Fibroblast of lung (primary cell): ENCODE measurements around the gene CCL4L2. TPM values are rescaled to one million over a fixed set of nuclear protein-coding genes. Genes with fewer than 3 reads are reported as not detected.
"Not testable (repeated sequence)": the region's sequence is repeated elsewhere in the genome, so short reads cannot be mapped to it uniquely, and the experiment has no call there.

Source experiments
- DNase-seq, 2 donors: peaks; one replicate each; pipeline versions ENCODE4 v3.0.0 to v3.0.0-alpha.2; 2010; ENCODE audit warnings: low read depth in 2 of 2
- H2AFZ ChIP-seq: 2 replicates; pipeline ENCODE4 v1.5.1; 2012; ENCODE audit warnings: low read length, control low read depth, inconsistent platforms
- H3K27ac ChIP-seq: 2 replicates; pipeline ENCODE4 v1.5.1; 2011; ENCODE audit warnings: low read length, control low read depth; ENCODE audit not compliant: insufficient read depth
- H3K27me3 ChIP-seq: 2 replicates; pipeline ENCODE4 v1.5.1; 2011; ENCODE audit warnings: mild to moderate bottlenecking, low read length; ENCODE audit not compliant: control insufficient read depth, insufficient read depth
- H3K36me3 ChIP-seq: 2 replicates; pipeline ENCODE4 v1.5.1; 2011; ENCODE audit warnings: low read length; ENCODE audit not compliant: control insufficient read depth, insufficient read depth
- H3K4me1 ChIP-seq: 2 replicates; pipeline ENCODE4 v1.5.1; 2011; ENCODE audit warnings: low read length; ENCODE audit not compliant: control insufficient read depth, insufficient read depth; ENCODE audit errors: extremely low read depth
- H3K4me2 ChIP-seq: 2 replicates; pipeline ENCODE4 v1.5.1; 2011; ENCODE audit warnings: low read length, control low read depth; ENCODE audit not compliant: insufficient read depth; ENCODE audit errors: extremely low read depth
- H3K4me3 ChIP-seq, 4 experiments: fragments of 200-600 bp in 1 of 4; sonication (generic) in 1 of 4; replicated peaks in 1 of 4; 2 replicates each; pipeline ENCODE4 v1.5.1; 2011 to 2016; ENCODE audit warnings: low read length in 4 of 4, low read depth in 3 of 4, mild to moderate bottlenecking in 3 of 4, control low read depth in 2 of 4, inconsistent platforms in 1 of 4, mixed read lengths in 1 of 4; ENCODE audit not compliant: insufficient read depth in 1 of 4; ENCODE audit errors: control extremely low read depth in 1 of 4
- H3K79me2 ChIP-seq: 2 replicates; pipeline ENCODE4 v1.5.1; 2012; ENCODE audit warnings: mild to moderate bottlenecking, low read length, inconsistent platforms; ENCODE audit not compliant: control insufficient read depth, insufficient read depth
- H3K9ac ChIP-seq: 2 replicates; pipeline ENCODE4 v1.5.1; 2011; ENCODE audit warnings: mild to moderate bottlenecking, low read length, control low read depth; ENCODE audit not compliant: insufficient read depth
- H3K9me3 ChIP-seq: 2 replicates; pipeline ENCODE4 v1.5.1; 2012; ENCODE audit warnings: low read depth, low read length; ENCODE audit not compliant: control insufficient read depth, insufficient read depth
- H4K20me1 ChIP-seq: 2 replicates; pipeline ENCODE4 v1.5.1; 2011; ENCODE audit warnings: low read length; ENCODE audit not compliant: control insufficient read depth, insufficient read depth; ENCODE audit errors: extremely low read depth
- CTCF ChIP-seq, 2 donors: IDR thresholded peaks in 1 of 2; conservative IDR thresholded peaks in 1 of 2; 1 replicate in 1 of 2; 2 replicates in 1 of 2; pipeline ENCODE4 v1.5.1; 2011 to 2012; ENCODE audit warnings: low read length in 2 of 2, control low read depth in 1 of 2, inconsistent platforms in 1 of 2, low read depth in 1 of 2, mild to moderate bottlenecking in 1 of 2
- EZH2 ChIP-seq: IDR thresholded peaks from 2 replicates; pipeline ENCODE4 v1.5.1; 2012; ENCODE audit warnings: low read length, control low read depth, mild to moderate bottlenecking; ENCODE audit errors: missing control alignments
- polyA plus RNA-seq, 2 donors: library from polyadenylated mRNA; depleted of rRNA in 1 of 2; stranded (reverse) in 1 of 2; unstranded in 1 of 2; fragments of >200 nt; gene quantifications; 2 replicates each; pipeline ENCODE4 v1.2.1, GENCODE V29; 2011 to 2012; ENCODE audit warnings: missing spikeins in 1 of 2
- total RNA-seq: library from RNA; depleted of rRNA; stranded (reverse); fragments of >200 nt; gene quantifications from 2 replicates; pipeline ENCODE4 v1.2.1, GENCODE V29; 2014

Gene CCL4L2
- total and polyA plus RNA-seq, 2 donors (not counting 1 experiment from before 2014, with no cell fraction given) = not detected

GRCh38 chr17:36197387-36197703, 13.5 kb upstream of the CCL4L2 start:
- no peaks in the 10 kb centered on the region for H3K9me3 ChIP-seq

GRCh38 chr17:36198831-36199465, 11.9 kb upstream of the CCL4L2 start:
- DNase-seq = no peak
- Histone ChIP-seq H3K9ac (no peak overlapping the region), H2AFZ (no peak overlapping the region), H4K20me1 (no peaks in the 10 kb centered on the region), H3K9me3 (no peaks in the 10 kb centered on the region), H3K4me1 (no peaks in the 10 kb centered on the region), H3K27me3 (no peaks in the 10 kb centered on the region), H3K79me2 (no peaks in the 10 kb centered on the region), H3K4me3 (no peak overlapping the region), H3K27ac (no peak overlapping the region), H3K36me3 (no peaks in the 10 kb centered on the region), H3K4me2 (no peak overlapping the region)
- TF ChIP-seq EZH2 = no peak
- no peak for TF ChIP-seq CTCF (conservative IDR thresholded peaks at IDR 0.05 in 1 of 2, IDR thresholded peaks at IDR 0.05 in 1 of 2; ENCODE audit: low read depth in 1 of 2, low read length in 2 of 2)

More at GRCh38 chr17:36197387-36197703, 13.5 kb upstream of the CCL4L2 start:
- no peak overlapping the region for H3K4me3 ChIP-seq
- TF ChIP-seq EZH2 (no peak), CTCF (conservative IDR thresholded peaks at IDR 0.05 in 1 of 2, IDR thresholded peaks at IDR 0.05 in 1 of 2; ENCODE audit: low read depth in 1 of 2, low read length in 2 of 2) (no peak)
- H2AFZ ChIP-seq = no peak overlapping the region
- H3K9ac ChIP-seq = no peak overlapping the region
- DNase-seq = no peak
- no peaks in the 10 kb centered on the region for H3K36me3 ChIP-seq
- H3K79me2 ChIP-seq = no peaks in the 10 kb centered on the region
- H3K4me2 ChIP-seq = no peak overlapping the region
- no peaks in the 10 kb centered on the region for H3K4me1 ChIP-seq
- no peaks in the 10 kb centered on the region for H3K27me3 ChIP-seq
- H4K20me1 ChIP-seq = no peaks in the 10 kb centered on the region
- H3K27ac ChIP-seq = no peak overlapping the region

DNA sequence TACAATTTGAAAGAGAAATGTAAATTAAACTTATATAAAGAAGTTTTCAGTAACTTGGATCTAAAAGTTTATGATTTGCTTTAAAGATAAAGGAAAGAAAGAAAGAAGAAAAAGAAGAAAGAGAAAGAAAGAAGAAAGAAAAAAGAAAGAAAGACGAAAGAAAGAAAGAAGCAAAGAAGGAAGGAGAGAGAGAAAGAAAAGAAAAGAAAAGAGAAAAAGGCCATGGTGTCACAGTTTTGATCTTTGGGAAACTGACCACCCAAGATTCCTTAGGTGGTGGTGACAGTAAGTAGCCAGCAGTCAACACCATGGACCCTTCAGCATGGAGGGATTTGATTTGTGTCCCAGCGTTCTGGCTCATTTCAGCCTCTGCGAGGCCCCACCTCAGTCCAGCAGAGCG, 9.8 kb upstream of the CCL4L2 start:
- H3K79me2 ChIP-seq, H3K4me2 ChIP-seq, H3K27me3 ChIP-seq, H3K4me3 ChIP-seq, H3K27ac ChIP-seq, H2AFZ ChIP-seq, H3K4me1 ChIP-seq, H3K9me3 ChIP-seq, H3K9ac ChIP-seq, DNase-seq, H4K20me1 ChIP-seq, H3K36me3 ChIP-seq: not testable (repeated sequence)

GRCh38 chr17:36201506-36201905, 9.4 kb upstream of the CCL4L2 start:
- not testable (repeated sequence) for H3K4me1 ChIP-seq, H3K9me3 ChIP-seq, H2AFZ ChIP-seq, H3K27ac ChIP-seq, H3K4me2 ChIP-seq, H4K20me1 ChIP-seq, H3K27me3 ChIP-seq, H3K9ac ChIP-seq, H3K4me3 ChIP-seq, DNase-seq, H3K79me2 ChIP-seq, H3K36me3 ChIP-seq
